ENCODE data around the gene ZFYVE19. TPM values are rescaled to one million over a fixed set of nuclear protein-coding genes. Genes with fewer than 3 reads are reported as not detected.

The ZFYVE19 gene
- total and polyA plus RNA-seq, 3 donors from 2014 or later, result 22.4 to 38.2 (median 26.3) TPM

DNA sequence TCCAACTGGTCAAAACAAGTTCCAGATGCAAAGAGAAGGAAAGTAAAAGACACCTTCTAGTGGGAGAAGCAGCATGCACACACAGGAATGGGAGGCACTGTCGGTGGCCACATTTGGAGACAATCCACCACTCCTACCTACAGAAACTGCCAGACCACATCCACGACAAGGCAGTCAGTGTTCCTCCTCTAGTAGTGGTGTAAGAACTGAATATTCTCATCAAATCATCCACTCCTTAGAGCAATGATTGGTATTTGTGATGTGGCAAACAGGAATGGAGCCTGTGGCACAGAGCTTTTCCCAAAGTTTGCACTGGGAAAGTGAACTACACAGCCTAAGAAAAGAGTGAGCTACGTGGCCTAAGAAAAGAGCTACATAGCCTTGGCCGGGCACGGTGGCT, 31.9 kb downstream of the ZFYVE19 start:
- Histone ChIP-seq H3K4me1 (no peaks in the 10 kb centered on the region), H3K27ac (no peak overlapping the region), H3K36me3 (ENCODE audit: low read depth, missing control alignments) (no peaks in the 10 kb centered on the region), H3K27me3 (no peaks in the 10 kb centered on the region), H3K9me3 (no peaks in the 10 kb centered on the region), H3K4me3 (no peak overlapping the region)
- WGBS, 2 donors, result 78 to 83% methylated on average over 5 of the region's 5 CpGs
- TF ChIP-seq, protein P1, sequence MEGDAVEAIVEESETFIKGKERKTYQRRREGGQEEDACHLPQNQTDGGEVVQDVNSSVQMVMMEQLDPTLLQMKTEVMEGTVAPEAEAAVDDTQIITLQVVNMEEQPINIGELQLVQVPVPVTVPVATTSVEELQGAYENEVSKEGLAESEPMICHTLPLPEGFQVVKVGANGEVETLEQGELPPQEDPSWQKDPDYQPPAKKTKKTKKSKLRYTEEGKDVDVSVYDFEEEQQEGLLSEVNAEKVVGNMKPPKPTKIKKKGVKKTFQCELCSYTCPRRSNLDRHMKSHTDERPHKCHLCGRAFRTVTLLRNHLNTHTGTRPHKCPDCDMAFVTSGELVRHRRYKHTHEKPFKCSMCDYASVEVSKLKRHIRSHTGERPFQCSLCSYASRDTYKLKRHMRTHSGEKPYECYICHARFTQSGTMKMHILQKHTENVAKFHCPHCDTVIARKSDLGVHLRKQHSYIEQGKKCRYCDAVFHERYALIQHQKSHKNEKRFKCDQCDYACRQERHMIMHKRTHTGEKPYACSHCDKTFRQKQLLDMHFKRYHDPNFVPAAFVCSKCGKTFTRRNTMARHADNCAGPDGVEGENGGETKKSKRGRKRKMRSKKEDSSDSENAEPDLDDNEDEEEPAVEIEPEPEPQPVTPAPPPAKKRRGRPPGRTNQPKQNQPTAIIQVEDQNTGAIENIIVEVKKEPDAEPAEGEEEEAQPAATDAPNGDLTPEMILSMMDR (IDR thresholded peaks at IDR 0.05), result no peak
- no peak for TF ChIP-seq POLR2A (IDR thresholded peaks at IDR 0.05)
- intact Hi-C loops (cut with DNase I; ENCODE audit: low total_unique reads), result no loop called here
- no peak for DNase-seq

DNA sequence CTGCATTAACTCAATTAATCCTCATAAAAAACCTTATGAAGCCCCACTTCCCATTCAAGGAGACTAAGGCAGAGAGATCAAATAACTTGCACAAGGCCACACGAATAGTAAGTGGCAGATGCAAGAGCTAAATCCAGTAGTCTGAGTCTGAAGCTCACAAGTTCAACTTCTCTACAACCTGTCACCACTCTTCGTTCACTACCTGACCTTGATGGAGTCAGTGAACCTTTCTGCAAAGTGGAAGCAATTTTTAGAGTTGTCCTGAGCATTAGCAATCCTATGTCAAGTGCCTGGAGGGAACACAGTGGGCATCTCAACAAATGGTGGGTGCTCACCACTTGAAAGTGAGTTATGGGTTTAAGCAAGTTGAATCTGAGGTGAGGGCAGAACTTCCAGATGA, 34.9 kb downstream of the ZFYVE19 start:
- Histone ChIP-seq H3K36me3 (ENCODE audit: low read depth, missing control alignments) (no peaks in the 10 kb centered on the region), H3K9me3 (no peaks in the 10 kb centered on the region), H3K27ac (no peak overlapping the region), H3K27me3 (no peaks in the 10 kb centered on the region), H3K4me3 (no peak overlapping the region), H3K4me1 (peaks cover 8% of the 10 kb centered on the region)
- intact Hi-C loops (cut with DNase I; ENCODE audit: low total_unique reads), result no loop called here
- WGBS, 2 donors, result 83 to 96% methylated on average over 2 of the region's 2 CpGs
- DNase-seq, result no peak
- TF ChIP-seq, protein P1 (IDR thresholded peaks at IDR 0.05), result no peak
- TF ChIP-seq POLR2A (IDR thresholded peaks at IDR 0.05), result no peak

DNA sequence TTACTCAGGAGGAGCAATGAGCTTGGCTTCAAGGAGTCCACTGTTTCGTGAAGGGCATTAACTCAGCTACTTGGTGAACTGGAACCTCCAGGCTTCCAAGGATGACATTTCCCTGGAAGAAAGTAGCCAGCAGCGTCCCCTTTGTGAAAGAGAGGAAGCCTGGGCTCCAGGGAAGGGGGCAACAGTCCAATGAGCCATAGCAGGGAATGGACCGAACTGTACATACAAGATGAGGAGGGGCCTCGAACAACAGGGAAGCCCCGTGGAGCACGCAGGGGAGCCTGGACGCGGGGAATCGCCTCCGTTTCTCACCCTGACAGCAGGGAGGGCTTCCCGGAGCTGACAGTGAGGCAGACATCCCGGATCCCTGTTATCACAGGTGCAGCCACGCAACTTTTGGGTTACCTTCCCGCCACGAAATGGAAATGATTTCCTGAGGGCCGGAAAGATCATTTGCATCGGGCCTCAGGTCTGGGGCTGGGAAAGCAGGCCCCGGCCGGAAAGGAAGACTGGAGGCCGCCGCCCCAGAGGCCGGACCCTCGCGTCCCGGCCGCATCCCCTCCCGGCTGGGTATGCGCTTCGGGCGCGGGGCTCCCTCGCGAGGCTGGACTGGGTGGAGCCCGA, 36.5 kb downstream of the ZFYVE19 start:
- Histone ChIP-seq H3K4me3 (peak overlapping the region; percentile 42 to 58), H3K36me3 (ENCODE audit: low read depth, missing control alignments) (no peaks in the 10 kb centered on the region), H3K4me1 (peaks cover 8% of the 10 kb centered on the region), H3K9me3 (no peaks in the 10 kb centered on the region), H3K27me3 (no peaks in the 10 kb centered on the region), H3K27ac (no peak overlapping the region)
- DNase-seq, result no peak
- intact Hi-C loops (cut with DNase I; ENCODE audit: low total_unique reads), result no loop called here
- WGBS, 2 donors, result 29 to 47% methylated on average over 10 to 19 of the region's 34 CpGs
- TF ChIP-seq POLR2A (IDR thresholded peaks at IDR 0.05), result no peak
- TF ChIP-seq, protein P1 (IDR thresholded peaks at IDR 0.05), result no peak

DNA sequence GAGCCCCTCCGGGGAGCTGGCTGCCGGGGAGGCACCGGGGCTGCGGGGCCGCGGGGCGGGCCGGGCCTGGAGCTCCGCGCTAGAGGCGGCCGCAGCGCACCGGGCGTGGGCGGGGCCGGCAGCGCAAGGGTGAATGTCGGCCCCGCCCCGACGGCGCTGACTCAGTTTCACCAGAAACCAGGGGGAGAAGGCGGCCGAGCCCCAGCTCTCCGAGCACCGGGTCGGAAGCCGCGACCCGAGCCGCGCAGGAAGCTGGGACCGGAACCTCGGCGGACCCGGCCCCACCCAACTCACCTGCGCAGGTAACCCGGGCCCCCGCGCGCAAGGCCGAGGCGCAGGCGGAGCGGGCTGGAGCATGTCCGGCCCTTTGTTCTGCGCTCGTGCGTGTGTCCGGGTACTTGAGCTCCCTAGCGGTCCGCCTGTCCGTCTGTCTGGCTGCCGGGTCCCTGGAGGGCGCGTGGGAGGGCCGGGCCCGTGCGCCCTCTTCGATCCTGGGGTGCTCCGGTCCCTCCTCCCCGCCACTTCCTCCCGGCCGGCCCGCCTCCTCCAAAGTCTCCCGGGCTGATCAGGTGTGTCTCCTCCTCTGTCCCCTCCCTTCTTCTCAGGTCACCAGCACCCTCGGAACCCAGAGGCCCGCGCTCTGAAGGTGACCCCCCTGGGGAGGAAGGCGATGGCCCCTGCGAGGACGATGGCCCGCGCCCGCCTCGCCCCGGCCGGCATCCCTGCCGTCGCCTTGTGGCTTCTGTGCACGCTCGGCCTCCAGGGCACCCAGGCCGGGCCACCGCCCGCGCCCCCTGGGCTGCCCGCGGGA, 37.2 kb downstream of the ZFYVE19 start, which contains the start of gene SPINT1:
TSS of gene SPINT1 (plus strand) at position 164 of the 811 bp plus-strand sequence. CDS start at position 671, 507 bp downstream.
- Histone ChIP-seq H3K4me3 (peak within 1 kb of the TSS; percentile 42 to 58), H3K9me3 (no peaks in the 10 kb centered on the region), H3K4me1 (peaks cover 8% of the 10 kb centered on the region), H3K27me3 (no peaks in the 10 kb centered on the region), H3K27ac (no peak within 1 kb of the TSS), H3K36me3 (ENCODE audit: low read depth, missing control alignments) (no peaks in the 10 kb centered on the region)
- intact Hi-C loops (cut with DNase I; ENCODE audit: low total_unique reads), result no loop called here
- DNase-seq, result peak; percentile 18
- WGBS, 2 donors, result 0 to 1% methylated on average over 19 to 68 of the region's 89 CpGs
- no peak for TF ChIP-seq POLR2A (IDR thresholded peaks at IDR 0.05)

DNA sequence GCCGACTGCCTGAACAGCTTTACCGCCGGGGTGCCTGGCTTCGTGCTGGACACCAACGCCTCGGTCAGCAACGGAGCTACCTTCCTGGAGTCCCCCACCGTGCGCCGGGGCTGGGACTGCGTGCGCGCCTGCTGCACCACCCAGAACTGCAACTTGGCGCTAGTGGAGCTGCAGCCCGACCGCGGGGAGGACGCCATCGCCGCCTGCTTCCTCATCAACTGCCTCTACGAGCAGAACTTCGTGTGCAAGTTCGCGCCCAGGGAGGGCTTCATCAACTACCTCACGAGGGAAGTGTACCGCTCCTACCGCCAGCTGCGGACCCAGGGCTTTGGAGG, 37.8 kb downstream of the ZFYVE19 start:
- Histone ChIP-seq H3K27me3 (no peaks in the 10 kb centered on the region), H3K36me3 (ENCODE audit: low read depth, missing control alignments) (no peaks in the 10 kb centered on the region), H3K4me3 (peak overlapping the region; percentile 42 to 58), H3K9me3 (no peaks in the 10 kb centered on the region), H3K4me1 (peaks cover 8% of the 10 kb centered on the region), H3K27ac (no peak overlapping the region)
- 4% methylated on average over 8 to 22 of the region's 28 CpGs for WGBS, 2 donors
- intact Hi-C loops (cut with DNase I; ENCODE audit: low total_unique reads), result no loop called here
- peak; percentile 19 for DNase-seq
- TF ChIP-seq POLR2A (IDR thresholded peaks at IDR 0.05), result no peak
- TF ChIP-seq, protein P1 (IDR thresholded peaks at IDR 0.05), result no peak

Measured in testis (tissue), 3 donors.